Stimulated activated CD4-positive, alpha-beta T cell treated with anti-CD3 and anti-CD28 coated beads, Interleukin-1b, Interleukin-23, amount 100 ng/mL, for 4 hours (primary cell): ENCODE results near the gene TMEM217.

Experiments
- DNase-seq, 2 donors: peaks; one replicate each; pipeline ENCODE4 v3.0.0-alpha.2; 2020; ENCODE audit warnings: low read depth in 2 of 2

TMEM217 gene

GRCh38 chr6:37280162-37280887 lies 22.4 kb upstream of the TMEM217 start:
- DNase-seq: no peak

DNA sequence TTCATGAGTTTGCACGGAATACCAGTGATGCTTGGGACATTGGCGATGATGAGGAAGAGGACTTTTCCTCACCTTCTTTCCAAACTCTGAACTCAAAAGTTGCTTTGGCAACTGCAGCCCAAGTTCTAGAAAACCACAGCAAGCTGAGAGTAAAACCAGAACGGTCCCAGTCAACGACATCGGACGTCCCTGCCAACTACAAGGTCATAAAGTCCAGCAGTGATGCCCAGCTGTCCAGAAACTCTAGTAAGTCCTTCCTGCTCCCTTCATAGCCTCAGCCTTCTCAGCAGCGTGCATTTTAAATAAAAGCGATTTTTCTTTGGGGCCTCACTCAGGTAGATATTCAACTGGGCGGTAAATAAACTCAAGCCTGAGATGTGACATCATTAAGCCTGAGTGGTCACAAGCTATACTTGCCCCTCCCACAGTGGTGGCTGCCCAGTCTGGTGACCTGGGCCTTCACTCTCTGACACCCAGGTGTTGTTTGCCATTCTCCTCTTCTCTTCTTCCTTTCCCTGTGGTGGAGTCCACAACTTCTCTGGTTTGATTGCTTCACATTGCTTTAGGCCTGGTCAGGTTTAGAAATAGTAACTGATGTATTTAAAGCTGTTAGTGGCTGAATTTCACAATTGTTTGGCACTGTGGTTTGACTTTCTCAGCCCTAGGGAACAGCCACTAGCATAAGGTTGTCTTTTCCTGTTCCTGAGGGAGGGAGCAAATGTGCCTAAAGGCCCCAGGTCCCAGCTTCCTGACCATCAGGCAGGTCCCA lies 21.6 kb upstream of the TMEM217 start:
- no peak for DNase-seq

DNA sequence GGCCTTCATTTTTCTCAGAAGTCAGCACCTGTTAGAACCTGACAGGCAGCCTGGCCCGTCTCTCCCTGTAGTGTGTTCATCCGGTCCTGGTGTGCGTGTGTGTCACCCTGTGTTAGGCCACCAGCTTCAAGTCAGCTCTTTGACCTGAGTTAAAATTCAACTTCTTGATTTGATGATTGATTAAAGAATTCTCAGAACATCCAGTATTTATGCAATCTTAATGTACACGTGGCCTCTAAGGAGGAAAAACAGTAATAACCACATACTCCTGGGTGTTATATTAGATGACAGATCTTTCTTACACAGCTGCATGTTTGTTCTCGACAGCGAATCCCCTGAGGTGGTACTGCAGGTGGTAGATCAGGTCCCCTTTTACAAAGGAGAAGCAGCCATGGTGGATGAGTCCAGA lies 19.1 kb upstream of the TMEM217 start:
- DNase-seq: no peak

- DNase-seq: no peak
Measured at GRCh38 chr6:37275350-37275749, 17.4 kb upstream of the TMEM217 start.

GRCh38 chr6:37273690-37274089 lies 15.7 kb upstream of the TMEM217 start:
- no peak for DNase-seq

- DNase-seq: no peak
Measured at GRCh38 chr6:37272834-37273566, 15.1 kb upstream of the TMEM217 start.

GRCh38 chr6:37269105-37269504 lies 11.2 kb upstream of the TMEM217 start:
- no peak for DNase-seq

GRCh38 chr6:37265860-37266259 lies 7.9 kb upstream of the TMEM217 start:
- no peak for DNase-seq

DNA sequence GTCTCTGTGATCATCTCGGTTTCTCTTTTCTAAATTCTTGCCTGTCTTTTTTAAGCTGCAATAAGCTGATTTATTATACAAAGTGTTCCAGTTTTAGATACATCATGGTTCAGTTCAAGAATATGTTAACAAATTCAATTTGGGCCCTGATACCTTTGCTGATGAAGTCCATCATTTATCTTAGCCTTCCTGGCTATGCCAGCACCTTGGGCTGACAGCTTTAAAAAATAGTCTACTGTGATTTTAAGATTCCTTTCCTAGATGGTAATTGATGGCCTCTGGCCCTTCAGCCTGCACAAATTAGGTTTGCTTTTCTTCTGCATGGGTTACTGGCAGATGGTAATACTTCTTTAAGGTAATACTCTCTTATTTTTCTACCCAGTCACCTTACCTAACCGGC lies 7.1 kb upstream of the TMEM217 start:
- no peak for DNase-seq

GRCh38 chr6:37262446-37263026 lies 4.6 kb upstream of the TMEM217 start:
- DNase-seq: no peak

DNA sequence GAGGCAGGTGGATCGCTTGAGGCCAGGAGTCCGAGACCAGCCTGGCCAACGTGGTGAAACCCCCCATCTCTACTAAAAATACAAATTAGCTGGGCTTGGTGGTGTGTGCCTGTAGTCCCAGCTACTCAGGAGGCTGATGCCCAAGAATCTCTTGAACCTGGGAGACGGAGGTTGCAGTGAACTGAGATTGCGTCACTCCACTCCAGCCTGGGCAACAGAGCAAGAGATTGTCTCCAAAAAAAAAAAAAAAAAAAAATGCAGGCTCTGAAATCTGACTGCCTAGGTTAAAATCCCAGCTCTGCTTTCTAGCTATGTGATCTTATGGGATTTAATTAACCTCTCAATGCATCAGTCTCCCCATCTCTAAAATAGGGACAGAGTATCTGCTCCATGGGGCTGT lies 3.3 kb upstream of the TMEM217 start:
- no peak for DNase-seq

DNA sequence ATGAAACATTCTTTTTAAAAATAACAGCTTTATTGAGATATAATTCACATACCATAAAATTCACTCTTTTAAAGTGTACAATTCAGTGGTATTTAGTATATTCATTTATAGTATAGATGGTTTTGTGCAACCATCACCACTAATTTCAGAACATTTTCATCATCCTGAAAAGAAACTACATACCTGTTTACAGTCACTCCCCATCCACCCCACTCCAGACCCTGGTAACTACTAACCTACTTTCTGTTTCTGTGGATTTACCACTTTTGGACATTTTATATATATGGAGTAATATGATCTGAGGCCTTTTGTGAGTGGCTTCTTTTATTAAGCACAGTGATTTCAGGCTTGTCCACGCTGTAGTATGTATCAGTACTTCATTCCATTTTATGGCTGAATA lies 2.5 kb upstream of the TMEM217 start:
- no peak for DNase-seq

GRCh38 chr6:37260040-37260439 lies 2.1 kb upstream of the TMEM217 start:
- no peak for DNase-seq

DNA sequence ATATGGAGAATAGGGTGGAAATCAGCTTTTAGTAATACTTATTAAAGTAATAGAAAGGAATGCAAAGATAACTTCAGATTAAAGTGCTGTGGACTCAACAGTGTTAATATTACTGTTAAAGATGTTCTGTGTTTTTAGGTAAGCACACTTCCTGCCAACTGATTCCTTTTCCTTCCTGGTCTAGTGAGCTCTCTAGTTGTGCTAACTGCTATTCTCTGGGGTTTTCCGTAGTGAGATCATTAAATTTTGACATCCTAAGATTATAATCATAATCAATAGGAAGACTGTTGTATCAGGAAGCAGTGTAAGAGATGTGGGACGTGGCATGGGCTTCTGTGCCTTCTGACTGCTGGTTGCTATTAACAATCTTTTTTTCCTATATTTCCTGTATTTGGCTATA lies 1.2 kb upstream of the TMEM217 start:
- DNase-seq: no peak

DNA sequence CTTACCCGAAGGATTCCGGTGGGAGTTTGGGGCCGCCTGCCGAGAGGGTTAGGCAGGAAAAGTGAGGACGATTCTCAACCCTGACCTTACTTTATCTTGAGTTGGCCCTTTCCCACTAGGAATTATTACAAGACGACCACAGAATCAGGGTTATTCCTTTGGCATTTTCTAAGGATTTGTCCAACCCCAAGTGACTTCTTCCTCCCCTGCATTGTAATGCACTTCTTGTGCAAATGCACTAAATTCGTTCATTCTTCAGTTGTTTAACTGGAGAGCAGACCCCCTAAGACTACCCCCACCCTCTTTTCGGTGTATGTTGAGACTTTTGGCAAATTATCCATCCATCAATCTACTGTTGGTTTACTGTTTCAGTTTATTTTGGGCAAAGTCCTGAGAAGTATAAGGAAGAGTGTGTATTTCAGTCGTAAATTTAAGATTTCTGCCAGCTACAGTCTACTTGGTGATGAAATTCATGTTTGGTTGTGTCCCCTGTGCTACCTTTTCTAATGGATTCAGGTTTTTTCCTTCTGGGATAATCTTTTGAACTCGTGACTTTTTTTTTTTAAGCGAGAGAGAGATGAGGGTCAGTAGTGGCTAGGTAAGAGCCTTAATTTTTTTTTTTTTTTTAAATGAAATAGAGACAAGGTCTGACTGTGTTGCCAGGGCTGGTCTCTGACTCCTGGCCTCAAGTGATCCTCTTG lies 611 bp upstream of the TMEM217 start:
- DNase-seq: no peak

GRCh38 chr6:37257320-37257633 lies 667 bp downstream of the TMEM217 start:
- no peak for DNase-seq

DNA sequence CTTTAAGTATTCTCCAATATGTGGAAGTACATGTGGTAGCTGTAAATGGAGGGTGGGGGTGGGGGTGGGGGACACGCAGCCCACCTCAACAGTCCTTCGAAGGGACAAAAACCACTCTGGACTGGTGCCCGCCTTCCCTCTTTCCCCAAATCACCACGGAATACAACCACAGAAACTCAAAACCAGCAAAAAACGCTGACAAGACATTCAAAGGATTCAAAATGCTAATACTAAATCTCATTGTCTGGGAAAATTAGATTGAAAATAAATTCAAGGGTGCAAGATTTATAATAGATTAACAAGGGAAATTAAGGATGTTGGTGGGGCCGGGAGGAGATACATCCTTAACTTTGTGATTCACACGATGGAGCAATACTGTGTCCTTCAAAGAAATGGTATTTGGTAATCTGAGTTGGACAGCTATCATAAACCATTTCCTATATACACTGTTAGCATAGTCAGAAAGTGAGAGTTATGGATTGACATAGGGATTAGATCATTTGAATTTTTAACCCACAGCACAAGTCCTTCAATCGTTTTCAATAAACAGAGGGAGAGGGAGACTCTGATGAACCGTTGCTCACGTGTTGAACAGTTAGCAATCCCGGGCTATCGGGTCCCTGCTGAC lies 1.1 kb downstream of the TMEM217 start:
- DNase-seq: no peak

DNA sequence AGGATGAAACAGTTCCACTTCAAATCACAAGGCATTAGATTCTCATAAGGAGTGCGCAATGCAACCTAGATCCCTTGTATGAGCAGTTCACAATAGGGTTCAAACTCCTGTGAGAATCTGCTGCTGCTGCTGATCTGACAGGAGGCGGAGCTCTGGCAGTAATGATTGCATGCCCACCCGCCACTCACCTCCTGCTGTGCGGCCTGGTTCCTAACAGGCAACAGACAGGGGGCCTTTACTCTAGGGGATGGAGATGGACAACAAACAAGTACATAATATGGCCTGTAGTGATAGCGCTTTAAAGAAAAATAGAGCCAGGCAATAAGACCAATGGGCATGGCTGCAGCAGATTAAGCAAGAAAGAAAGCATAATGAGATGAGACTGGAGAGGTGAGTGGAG lies 3.1 kb downstream of the TMEM217 start:
- no peak for DNase-seq

- no peak for DNase-seq
Measured at GRCh38 chr6:37253486-37254007, 4.4 kb downstream of the TMEM217 start.

- no peak for DNase-seq
Measured at GRCh38 chr6:37251211-37251780, 6.6 kb downstream of the TMEM217 start.
